HG02938 (cell line): ENCODE measurements around the gene TRIM3.

Experiments
- ATAC-seq: cut with Tn5 transposase; IDR thresholded peaks from one replicate; pipeline ENCODE4 v1.9.1; 2021; ENCODE audit warnings: mild to moderate bottlenecking, moderate library complexity; ENCODE audit not compliant: unreplicated experiment

TRIM3 gene

DNA sequence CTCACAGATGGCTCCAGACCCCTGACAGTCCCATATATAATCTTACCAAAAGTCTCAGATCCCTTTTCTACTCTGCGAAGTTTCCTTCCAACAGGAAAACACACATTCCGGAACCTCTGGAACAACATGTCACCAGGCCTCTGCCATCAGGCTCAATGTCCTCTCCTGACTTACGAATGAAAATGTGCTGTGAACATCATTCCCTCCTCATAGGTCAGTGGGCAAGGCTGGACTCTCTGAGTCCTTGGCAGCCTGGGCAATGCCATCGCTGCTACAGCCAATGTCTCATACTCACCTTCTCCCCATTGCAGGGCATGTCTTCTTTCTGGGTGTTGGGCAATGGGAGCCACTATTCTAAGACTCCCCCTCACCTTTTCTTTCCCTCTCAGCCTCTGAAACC, 31.3 kb downstream of the TRIM3 start:
- no peak for ATAC-seq

- ATAC-seq: no peak
These were observed 32.8 kb downstream of the TRIM3 start, which contains the start of gene HPX for GRCh38 chr11:6440906-6441358. TSS of gene HPX (minus strand) at chr11:6440987. CDS start at chr11:6440963, 24 bp downstream.

- ATAC-seq: no peak
These were observed 34.7 kb downstream of the TRIM3 start for GRCh38 chr11:6438979-6439571.

- ATAC-seq: no peak
These were observed 35.7 kb downstream of the TRIM3 start for GRCh38 chr11:6437993-6438392.

GRCh38 chr11:6437423-6437822, 36.3 kb downstream of the TRIM3 start:
- ATAC-seq: no peak

DNA sequence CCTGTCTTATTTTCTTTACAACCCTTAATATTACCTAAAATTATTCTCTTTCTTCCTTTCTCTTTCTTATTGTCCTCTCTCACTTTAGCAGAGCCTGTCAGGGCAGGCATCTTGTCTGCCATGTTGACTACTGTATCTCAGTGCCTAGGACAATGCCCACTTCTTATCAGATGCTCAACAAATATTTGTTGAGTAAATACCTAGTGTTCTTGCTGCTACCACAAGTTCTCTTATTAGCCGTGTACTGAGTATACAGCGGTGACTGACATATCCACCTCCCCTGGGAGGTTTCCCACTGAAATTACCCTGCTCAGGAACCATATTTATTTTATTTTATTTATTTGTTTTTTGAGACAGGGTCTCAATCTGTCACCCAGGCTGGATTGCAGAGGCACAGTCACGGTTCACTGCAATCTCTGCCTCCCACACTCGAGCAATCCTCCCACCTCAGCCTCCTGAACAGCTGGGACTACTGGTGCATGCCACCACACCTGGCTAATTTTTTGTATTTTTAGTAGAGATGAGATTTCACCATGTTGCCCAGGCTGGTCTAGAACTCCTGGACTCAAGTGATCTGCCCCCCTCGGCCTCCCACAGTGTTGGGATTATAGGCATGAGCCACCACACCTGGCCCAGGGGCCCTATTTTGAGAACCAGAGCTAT, 39.6 kb downstream of the TRIM3 start:
- ATAC-seq: no peak

DNA sequence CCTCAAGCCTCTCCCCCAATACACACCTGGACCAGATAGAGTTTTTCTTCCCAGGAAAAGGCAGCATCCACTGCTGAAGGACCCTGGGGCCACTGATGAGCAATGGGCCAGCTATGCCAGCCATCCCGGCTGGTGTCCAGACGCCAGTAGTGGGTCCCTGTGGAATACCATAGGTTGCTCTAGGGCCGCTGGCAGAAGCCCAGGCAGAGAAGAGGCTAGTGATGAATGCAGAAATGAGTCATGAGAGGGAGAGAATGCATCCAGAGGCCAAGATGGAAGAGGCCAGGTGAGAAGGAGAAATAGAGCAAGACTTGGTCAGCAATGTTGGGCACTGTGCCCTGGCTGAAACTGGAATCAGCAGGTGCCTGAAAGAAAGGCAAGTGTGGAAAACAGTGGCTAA, 41.9 kb downstream of the TRIM3 start:
- ATAC-seq: no peak

GRCh38 chr11:6427516-6427915, 46.2 kb downstream of the TRIM3 start:
- no peak for ATAC-seq

DNA sequence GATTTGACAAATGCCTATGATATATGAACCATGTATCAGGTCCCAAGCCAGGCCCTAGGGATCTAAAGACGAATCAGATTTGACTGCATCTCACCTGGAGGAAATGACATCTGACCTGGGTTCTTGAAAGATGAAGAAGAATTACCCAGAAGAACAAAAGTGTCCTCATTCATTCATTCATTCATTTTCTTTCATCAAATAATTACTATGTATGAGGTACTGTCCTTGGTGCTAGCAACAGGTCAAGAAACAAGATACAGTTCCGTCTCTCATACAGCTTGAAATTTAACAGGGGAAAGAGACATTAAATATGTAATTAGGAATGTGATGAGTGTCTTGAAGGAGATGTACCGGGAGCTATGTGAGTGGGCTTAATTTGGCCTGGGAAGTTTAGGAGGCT, 53.1 kb downstream of the TRIM3 start:
- ATAC-seq: no peak

- ATAC-seq: peak; percentile 55
These were observed 54.6 kb downstream of the TRIM3 start, which contains the start of gene APBB1 for GRCh38 chr11:6419009-6419631. TSS of gene APBB1 (minus strand) at chr11:6419094. CDS start at chr11:6411347, 7,747 bp downstream.

GRCh38 chr11:6418557-6419008, 55.2 kb downstream of the TRIM3 start:
- no peak for ATAC-seq

GRCh38 chr11:6417907-6418556, 55.7 kb downstream of the TRIM3 start:
- ATAC-seq: peak; percentile 7

DNA sequence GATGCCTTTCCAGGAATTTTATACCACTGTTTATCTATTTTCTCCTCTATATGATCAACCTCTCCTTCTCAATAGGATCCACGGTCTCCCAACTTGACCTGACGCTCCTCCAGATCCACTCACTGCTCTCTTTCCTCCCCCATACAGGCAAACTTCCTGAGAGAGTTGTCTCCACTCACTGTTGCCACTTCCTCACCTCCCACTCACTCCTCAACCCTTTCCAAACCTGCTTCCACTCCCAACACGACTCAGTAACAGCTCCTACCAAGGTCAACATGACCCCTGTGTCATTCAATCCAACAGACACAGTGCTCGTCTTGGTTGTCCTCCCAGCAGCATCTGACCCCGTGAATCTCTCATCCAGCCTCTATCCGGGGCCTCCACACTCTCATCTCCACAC, 57.9 kb downstream of the TRIM3 start:
- no peak for ATAC-seq

DNA sequence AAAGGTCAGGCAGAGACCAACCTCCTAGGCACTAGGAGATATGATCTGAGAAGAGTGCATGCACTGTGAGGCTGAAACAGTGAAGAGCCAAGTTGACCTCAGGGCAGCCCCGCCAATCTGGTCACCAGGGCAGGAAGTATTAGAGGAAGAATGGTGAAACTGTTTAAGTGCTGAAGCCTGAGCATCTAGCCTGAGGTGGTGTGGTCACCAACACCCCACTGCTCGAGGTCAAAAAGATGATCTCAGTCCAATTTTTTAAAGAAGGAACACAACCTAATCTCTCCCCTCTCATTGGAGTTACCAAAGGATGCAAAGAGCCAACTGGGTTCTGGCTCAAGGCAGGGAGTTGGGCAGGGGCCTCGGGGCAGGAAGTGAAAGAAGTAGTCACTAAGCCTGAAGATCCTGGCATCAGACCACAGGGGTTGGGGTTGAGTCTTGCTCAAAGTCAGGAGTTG, 58.8 kb downstream of the TRIM3 start:
- no peak for ATAC-seq

- ATAC-seq: no peak
These were observed 59.9 kb downstream of the TRIM3 start for GRCh38 chr11:6413791-6414201.

DNA sequence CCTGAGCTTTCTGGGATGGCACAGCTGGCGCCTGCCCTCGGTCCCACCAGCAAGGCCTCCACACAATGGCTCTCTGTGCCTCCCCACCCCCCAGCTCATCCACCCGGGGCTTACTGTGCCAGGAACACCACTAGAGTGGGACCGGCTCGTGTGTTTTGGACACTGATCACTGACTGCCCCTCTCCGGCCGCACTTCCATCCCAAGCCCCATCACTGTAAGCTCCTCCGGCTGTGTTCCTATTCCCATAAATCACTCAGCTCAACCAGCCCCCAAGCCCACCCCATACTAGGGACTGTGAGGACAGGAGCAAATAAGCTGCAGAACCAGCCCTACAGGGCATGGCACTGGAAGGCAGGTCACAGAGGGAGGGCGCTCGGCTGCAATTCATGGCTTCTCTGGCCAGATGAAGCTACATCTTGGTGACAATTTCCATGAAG, 62.1 kb downstream of the TRIM3 start:
- no peak for ATAC-seq

- no peak for ATAC-seq
These were observed 62.9 kb downstream of the TRIM3 start for GRCh38 chr11:6410695-6411430.

DNA sequence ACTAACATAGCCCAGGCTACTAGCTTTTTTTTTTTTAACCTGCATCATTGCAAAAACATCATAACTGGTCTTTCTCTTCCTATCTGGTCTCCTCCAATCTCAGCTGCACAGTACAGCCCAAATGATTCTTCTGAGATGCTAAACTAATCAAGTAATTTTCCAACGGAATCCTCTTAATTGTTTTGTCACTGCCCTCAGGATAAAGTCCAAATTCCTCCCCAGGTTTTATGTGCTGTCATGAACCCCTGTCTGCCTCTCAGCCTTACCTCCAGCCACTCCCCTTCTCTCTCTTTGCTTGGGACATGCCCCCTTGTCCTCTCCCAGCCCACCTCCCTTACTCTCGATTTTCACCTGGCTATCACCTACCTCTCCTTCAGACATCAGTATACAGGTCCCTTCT, 67.4 kb downstream of the TRIM3 start:
- ATAC-seq: no peak

DNA sequence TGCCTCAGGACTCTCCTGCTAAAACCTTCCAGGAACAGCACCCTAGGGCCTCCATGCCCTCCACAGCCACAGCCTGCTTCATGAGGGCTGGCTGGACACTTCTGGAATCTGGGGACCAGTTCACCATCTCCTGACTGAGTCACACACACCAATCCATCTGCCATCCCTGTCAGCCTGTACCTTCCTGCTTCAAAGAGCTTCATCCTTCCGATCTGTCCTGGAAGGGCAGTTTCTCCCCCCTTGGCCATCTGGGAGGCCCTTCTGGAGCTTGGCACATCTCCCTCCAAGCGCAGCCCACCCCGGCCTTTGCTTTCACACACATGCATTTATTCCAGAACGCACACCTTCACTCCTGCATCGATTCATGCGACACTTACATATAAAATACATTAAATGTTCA, 67.9 kb downstream of the TRIM3 start:
- no peak for ATAC-seq

DNA sequence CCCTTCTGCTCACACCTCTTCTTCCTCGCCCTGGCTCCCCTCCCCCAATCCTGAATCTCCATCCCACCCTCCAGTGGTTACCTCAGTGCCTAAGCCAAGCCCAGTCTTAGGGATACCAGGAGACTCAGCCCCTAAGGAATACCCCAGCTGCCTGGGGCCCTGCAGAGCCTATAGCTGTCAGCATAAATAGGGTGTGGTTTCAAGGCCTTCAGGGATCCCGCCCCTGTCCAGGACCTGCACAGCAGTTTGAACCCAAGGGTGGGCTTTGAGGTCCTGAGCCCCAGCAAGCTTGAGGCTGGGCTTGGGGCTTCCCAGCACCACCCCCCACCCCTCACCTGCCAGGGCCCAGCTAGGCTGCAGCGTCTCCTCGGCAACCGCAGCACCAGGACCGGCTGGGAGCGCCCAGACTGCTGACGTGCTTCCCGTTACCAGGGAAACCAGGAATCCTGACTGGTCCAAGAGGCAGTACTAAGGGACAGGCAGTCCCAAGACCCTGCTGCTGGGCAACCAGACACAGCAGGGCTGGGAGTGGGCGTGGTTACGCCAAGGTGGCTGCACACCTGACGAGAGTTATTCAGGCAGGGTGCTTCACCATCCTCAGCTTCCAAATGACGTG, 68.6 kb downstream of the TRIM3 start:
- no peak for ATAC-seq
